ENCODE results near the gene RBMX.

RBMX gene

GRCh38 chrX:136851526-136851925 lies 29.0 kb downstream of the RBMX start:
- H3K9me3 Mint-ChIP-seq: no peaks in the 10 kb centered on the region
- peaks cover 8% of the 10 kb centered on the region for H3K36me3 Mint-ChIP-seq (ENCODE audit: insufficient read depth)
- ATAC-seq (replicated peaks; ENCODE audit: extremely low read depth, poor library complexity, severe bottlenecking) (no peak), DNase-seq (ENCODE audit: low spot score in 2 of 2) (no peak)
- no peaks in the 10 kb centered on the region for H3K27me3 Mint-ChIP-seq
- no peak overlapping the region for H3K4me3 Mint-ChIP-seq
- no peak overlapping the region for H3K27ac Mint-ChIP-seq (ENCODE audit: low read depth)
- peaks cover 7% of the 10 kb centered on the region for H3K4me1 Mint-ChIP-seq

- Mint-ChIP-seq H3K9me3 (no peaks in the 10 kb centered on the region), H3K27ac (ENCODE audit: low read depth) (no peak overlapping the region), H3K4me3 (no peak overlapping the region), H3K27me3 (no peaks in the 10 kb centered on the region), H3K36me3 (ENCODE audit: insufficient read depth) (peaks cover 10% of the 10 kb centered on the region), H3K4me1 (peaks cover 7% of the 10 kb centered on the region)
- ATAC-seq (replicated peaks; ENCODE audit: extremely low read depth, poor library complexity, severe bottlenecking) (no peak), DNase-seq (ENCODE audit: low spot score in 2 of 2) (no peak)
Observed at GRCh38 chrX:136850441-136851175, 29.9 kb downstream of the RBMX start.

- H3K36me3 Mint-ChIP-seq (ENCODE audit: insufficient read depth): peaks cover 10% of the 10 kb centered on the region
- H3K4me3 Mint-ChIP-seq: no peak overlapping the region
- peaks cover 5% of the 10 kb centered on the region for H3K4me1 Mint-ChIP-seq
- no peak for ATAC-seq (replicated peaks; ENCODE audit: extremely low read depth, poor library complexity, severe bottlenecking)
- no peaks in the 10 kb centered on the region for H3K9me3 Mint-ChIP-seq
- DNase-seq (ENCODE audit: low spot score in 2 of 2): no peak
- H3K27me3 Mint-ChIP-seq: no peaks in the 10 kb centered on the region
- no peak overlapping the region for H3K27ac Mint-ChIP-seq (ENCODE audit: low read depth)
Observed at GRCh38 chrX:136849395-136849794, 31.1 kb downstream of the RBMX start.

- H3K36me3 Mint-ChIP-seq (ENCODE audit: insufficient read depth): peaks cover 10% of the 10 kb centered on the region
- H3K27ac Mint-ChIP-seq (ENCODE audit: low read depth): no peak overlapping the region
- DNase-seq (ENCODE audit: low spot score in 2 of 2) (no peak), ATAC-seq (replicated peaks; ENCODE audit: extremely low read depth, poor library complexity, severe bottlenecking) (no peak)
- H3K27me3 Mint-ChIP-seq: no peaks in the 10 kb centered on the region
- no peaks in the 10 kb centered on the region for H3K4me1 Mint-ChIP-seq
- no peaks in the 10 kb centered on the region for H3K9me3 Mint-ChIP-seq
- no peak overlapping the region for H3K4me3 Mint-ChIP-seq
Observed at GRCh38 chrX:136847874-136848273, 32.7 kb downstream of the RBMX start.

- Mint-ChIP-seq H3K9me3 (no peaks in the 10 kb centered on the region), H3K4me3 (no peak overlapping the region), H3K27ac (ENCODE audit: low read depth) (no peak overlapping the region), H3K4me1 (no peaks in the 10 kb centered on the region), H3K27me3 (no peaks in the 10 kb centered on the region), H3K36me3 (ENCODE audit: insufficient read depth) (peaks cover 7% of the 10 kb centered on the region)
- ATAC-seq (replicated peaks; ENCODE audit: extremely low read depth, poor library complexity, severe bottlenecking): no peak
- no peak for DNase-seq (ENCODE audit: low spot score in 2 of 2)
Observed at GRCh38 chrX:136839196-136839595, 41.3 kb downstream of the RBMX start.

- no peak overlapping the region for H3K4me3 Mint-ChIP-seq
- H3K27me3 Mint-ChIP-seq: no peaks in the 10 kb centered on the region
- no peak for DNase-seq (ENCODE audit: low spot score in 2 of 2)
- no peaks in the 10 kb centered on the region for H3K4me1 Mint-ChIP-seq
- H3K36me3 Mint-ChIP-seq (ENCODE audit: insufficient read depth): peaks cover 4% of the 10 kb centered on the region
- H3K9me3 Mint-ChIP-seq: no peaks in the 10 kb centered on the region
- ATAC-seq (replicated peaks; ENCODE audit: extremely low read depth, poor library complexity, severe bottlenecking): no peak
- no peak overlapping the region for H3K27ac Mint-ChIP-seq (ENCODE audit: low read depth)
Observed at GRCh38 chrX:136835761-136836160, 44.8 kb downstream of the RBMX start.

GRCh38 chrX:136829413-136829812 lies 51.1 kb downstream of the RBMX start:
- no peaks in the 10 kb centered on the region for H3K27me3 Mint-ChIP-seq
- H3K27ac Mint-ChIP-seq (ENCODE audit: low read depth): no peak overlapping the region
- no peak overlapping the region for H3K4me3 Mint-ChIP-seq
- DNase-seq (ENCODE audit: low spot score in 2 of 2) (no peak), ATAC-seq (replicated peaks; ENCODE audit: extremely low read depth, poor library complexity, severe bottlenecking) (no peak)
- no peaks in the 10 kb centered on the region for H3K9me3 Mint-ChIP-seq
- H3K36me3 Mint-ChIP-seq (ENCODE audit: insufficient read depth): peaks cover 2% of the 10 kb centered on the region
- no peaks in the 10 kb centered on the region for H3K4me1 Mint-ChIP-seq

GRCh38 chrX:136828830-136829229 lies 51.7 kb downstream of the RBMX start:
- H3K4me1 Mint-ChIP-seq: no peaks in the 10 kb centered on the region

GRCh38 chrX:136827026-136827425 lies 53.5 kb downstream of the RBMX start:
- no peak overlapping the region for H3K27ac Mint-ChIP-seq (ENCODE audit: low read depth)
- no peaks in the 10 kb centered on the region for H3K27me3 Mint-ChIP-seq
- H3K4me1 Mint-ChIP-seq: no peaks in the 10 kb centered on the region
- peaks cover 2% of the 10 kb centered on the region for H3K36me3 Mint-ChIP-seq (ENCODE audit: insufficient read depth)
- H3K4me3 Mint-ChIP-seq: no peak overlapping the region
- DNase-seq (ENCODE audit: low spot score in 2 of 2): no peak
- ATAC-seq (replicated peaks; ENCODE audit: extremely low read depth, poor library complexity, severe bottlenecking): no peak
- H3K9me3 Mint-ChIP-seq: no peaks in the 10 kb centered on the region

More at GRCh38 chrX:136828830-136829229, 51.7 kb downstream of the RBMX start:
- H3K9me3 Mint-ChIP-seq: no peaks in the 10 kb centered on the region
- ATAC-seq (replicated peaks; ENCODE audit: extremely low read depth, poor library complexity, severe bottlenecking): no peak
- no peak overlapping the region for H3K27ac Mint-ChIP-seq (ENCODE audit: low read depth)
- DNase-seq (ENCODE audit: low spot score in 2 of 2): no peak
- no peaks in the 10 kb centered on the region for H3K27me3 Mint-ChIP-seq
- H3K4me3 Mint-ChIP-seq: no peak overlapping the region
- H3K36me3 Mint-ChIP-seq (ENCODE audit: insufficient read depth): peaks cover 2% of the 10 kb centered on the region

- no peaks in the 10 kb centered on the region for H3K4me1 Mint-ChIP-seq
- no peaks in the 10 kb centered on the region for H3K9me3 Mint-ChIP-seq
- peaks cover 2% of the 10 kb centered on the region for H3K36me3 Mint-ChIP-seq (ENCODE audit: insufficient read depth)
- no peak overlapping the region for H3K27ac Mint-ChIP-seq (ENCODE audit: low read depth)
- ATAC-seq (replicated peaks; ENCODE audit: extremely low read depth, poor library complexity, severe bottlenecking) (no peak), DNase-seq (ENCODE audit: low spot score in 2 of 2) (no peak)
- no peaks in the 10 kb centered on the region for H3K27me3 Mint-ChIP-seq
- H3K4me3 Mint-ChIP-seq: no peak overlapping the region
Observed at GRCh38 chrX:136825771-136826170, 54.8 kb downstream of the RBMX start.
